ENCODE results near the gene CCDC184. TPM values are rescaled to one million over a fixed set of nuclear protein-coding genes. Genes with fewer than 3 reads are reported as not detected.

CCDC184 gene
- total and polyA plus RNA-seq, 4 donors = 0.07 to 0.13 (median 0.08) TPM; not detected in 1

DNA sequence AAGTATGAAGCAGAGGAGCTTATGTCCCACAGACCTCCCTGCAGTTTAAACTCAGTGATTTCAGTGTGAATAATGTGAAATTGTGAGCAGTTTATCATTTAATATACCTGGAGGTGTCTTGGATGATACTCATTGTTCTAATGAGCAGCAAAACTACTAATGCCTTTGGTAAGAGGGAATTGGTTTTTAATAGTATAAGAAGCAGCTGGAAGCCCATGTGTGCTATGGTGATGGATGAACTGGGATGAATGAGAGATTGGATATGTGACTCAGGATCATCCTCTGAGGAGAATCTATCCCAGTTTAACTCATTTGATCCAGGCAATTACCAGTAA is 7.1 kb upstream of the CCDC184 start:
- no peaks in the 10 kb centered on the region for H3K9me3 ChIP-seq (ENCODE audit: control insufficient read depth in 4 of 4, low read length in 3 of 4)
- no peak overlapping the region for H3K4me3 ChIP-seq (ENCODE audit: low read depth in 1 of 3, low read length in 3 of 3)
- H3K9ac ChIP-seq (ENCODE audit: low read depth in 1 of 2, low read length in 2 of 2) = no peak overlapping the region
- TF ChIP-seq NR2F2 (IDR thresholded peaks at IDR 0.05) (no peak), GABPA (IDR thresholded peaks at IDR 0.05 in 1 of 2, conservative IDR thresholded peaks at IDR 0.05 in 1 of 2) (no peak), RAD21 (IDR thresholded peaks at IDR 0.05) (no peak), RXRA (IDR thresholded peaks at IDR 0.05) (no peak)
- TF ChIP-seq, protein P1, sequence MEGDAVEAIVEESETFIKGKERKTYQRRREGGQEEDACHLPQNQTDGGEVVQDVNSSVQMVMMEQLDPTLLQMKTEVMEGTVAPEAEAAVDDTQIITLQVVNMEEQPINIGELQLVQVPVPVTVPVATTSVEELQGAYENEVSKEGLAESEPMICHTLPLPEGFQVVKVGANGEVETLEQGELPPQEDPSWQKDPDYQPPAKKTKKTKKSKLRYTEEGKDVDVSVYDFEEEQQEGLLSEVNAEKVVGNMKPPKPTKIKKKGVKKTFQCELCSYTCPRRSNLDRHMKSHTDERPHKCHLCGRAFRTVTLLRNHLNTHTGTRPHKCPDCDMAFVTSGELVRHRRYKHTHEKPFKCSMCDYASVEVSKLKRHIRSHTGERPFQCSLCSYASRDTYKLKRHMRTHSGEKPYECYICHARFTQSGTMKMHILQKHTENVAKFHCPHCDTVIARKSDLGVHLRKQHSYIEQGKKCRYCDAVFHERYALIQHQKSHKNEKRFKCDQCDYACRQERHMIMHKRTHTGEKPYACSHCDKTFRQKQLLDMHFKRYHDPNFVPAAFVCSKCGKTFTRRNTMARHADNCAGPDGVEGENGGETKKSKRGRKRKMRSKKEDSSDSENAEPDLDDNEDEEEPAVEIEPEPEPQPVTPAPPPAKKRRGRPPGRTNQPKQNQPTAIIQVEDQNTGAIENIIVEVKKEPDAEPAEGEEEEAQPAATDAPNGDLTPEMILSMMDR (IDR thresholded peaks at IDR 0.05; ENCODE audit: low read depth, low read length, missing input control) = no peak
- TF ChIP-seq, protein P2, sequence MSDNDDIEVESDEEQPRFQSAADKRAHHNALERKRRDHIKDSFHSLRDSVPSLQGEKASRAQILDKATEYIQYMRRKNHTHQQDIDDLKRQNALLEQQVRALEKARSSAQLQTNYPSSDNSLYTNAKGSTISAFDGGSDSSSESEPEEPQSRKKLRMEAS (IDR thresholded peaks at IDR 0.05) = no peak
- no peaks in the 10 kb centered on the region for H3K4me1 ChIP-seq (ENCODE audit: control insufficient read depth in 4 of 4, insufficient read depth in 4 of 4, low read length in 3 of 4)
- H3K36me3 ChIP-seq (ENCODE audit: control insufficient read depth in 4 of 4, insufficient read depth in 3 of 4, low read depth in 1 of 4, low read length in 3 of 4) = no peaks in the 10 kb centered on the region
- H3K27ac ChIP-seq (ENCODE audit: low read depth in 1 of 2, low read length in 2 of 2) = no peak overlapping the region
- peaks cover 0 to 6% (median 2%) of the 10 kb centered on the region in 4 donors for H3K27me3 ChIP-seq (ENCODE audit: control insufficient read depth in 4 of 4, insufficient read depth in 4 of 4, low read length in 3 of 4)
- no peak for DNase-seq (ENCODE audit: low spot score)

DNA sequence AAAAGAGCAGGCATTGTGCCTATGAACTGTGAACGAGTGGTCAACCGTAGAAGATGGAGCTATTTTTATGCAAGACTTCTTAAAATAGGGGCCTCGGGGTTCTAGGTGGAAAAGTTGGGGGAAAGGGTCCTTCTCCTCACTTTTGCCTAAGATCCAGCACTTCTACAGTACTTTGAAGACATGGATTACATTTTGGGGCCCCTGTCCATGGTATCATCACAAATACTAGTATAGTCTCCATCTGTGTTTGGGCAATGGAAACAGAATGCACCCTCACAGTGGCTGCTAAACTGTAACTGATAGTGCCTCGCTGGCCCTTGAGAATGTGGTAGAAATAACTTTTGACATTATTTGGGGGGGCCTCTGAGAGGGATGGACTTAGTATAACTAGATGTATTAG is 5.5 kb upstream of the CCDC184 start:
- TF ChIP-seq YY1 (IDR thresholded peaks at IDR 0.05) (no peak), NR2F2 (IDR thresholded peaks at IDR 0.05) (no peak), HNF4A (conservative IDR thresholded peaks at IDR 0.05) (no peak), FOXA1 (IDR thresholded peaks at IDR 0.05) (no peak), EGR1 (IDR thresholded peaks at IDR 0.05; ENCODE audit: low read depth in 2 of 2) (no peak), RXRA (IDR thresholded peaks at IDR 0.05) (no peak)
- TF ChIP-seq, protein P2 (IDR thresholded peaks at IDR 0.05) = no peak
- TF ChIP-seq, protein P1 (IDR thresholded peaks at IDR 0.05; ENCODE audit: low read depth, low read length, missing input control) = no peak
- TF ChIP-seq, protein P3, sequence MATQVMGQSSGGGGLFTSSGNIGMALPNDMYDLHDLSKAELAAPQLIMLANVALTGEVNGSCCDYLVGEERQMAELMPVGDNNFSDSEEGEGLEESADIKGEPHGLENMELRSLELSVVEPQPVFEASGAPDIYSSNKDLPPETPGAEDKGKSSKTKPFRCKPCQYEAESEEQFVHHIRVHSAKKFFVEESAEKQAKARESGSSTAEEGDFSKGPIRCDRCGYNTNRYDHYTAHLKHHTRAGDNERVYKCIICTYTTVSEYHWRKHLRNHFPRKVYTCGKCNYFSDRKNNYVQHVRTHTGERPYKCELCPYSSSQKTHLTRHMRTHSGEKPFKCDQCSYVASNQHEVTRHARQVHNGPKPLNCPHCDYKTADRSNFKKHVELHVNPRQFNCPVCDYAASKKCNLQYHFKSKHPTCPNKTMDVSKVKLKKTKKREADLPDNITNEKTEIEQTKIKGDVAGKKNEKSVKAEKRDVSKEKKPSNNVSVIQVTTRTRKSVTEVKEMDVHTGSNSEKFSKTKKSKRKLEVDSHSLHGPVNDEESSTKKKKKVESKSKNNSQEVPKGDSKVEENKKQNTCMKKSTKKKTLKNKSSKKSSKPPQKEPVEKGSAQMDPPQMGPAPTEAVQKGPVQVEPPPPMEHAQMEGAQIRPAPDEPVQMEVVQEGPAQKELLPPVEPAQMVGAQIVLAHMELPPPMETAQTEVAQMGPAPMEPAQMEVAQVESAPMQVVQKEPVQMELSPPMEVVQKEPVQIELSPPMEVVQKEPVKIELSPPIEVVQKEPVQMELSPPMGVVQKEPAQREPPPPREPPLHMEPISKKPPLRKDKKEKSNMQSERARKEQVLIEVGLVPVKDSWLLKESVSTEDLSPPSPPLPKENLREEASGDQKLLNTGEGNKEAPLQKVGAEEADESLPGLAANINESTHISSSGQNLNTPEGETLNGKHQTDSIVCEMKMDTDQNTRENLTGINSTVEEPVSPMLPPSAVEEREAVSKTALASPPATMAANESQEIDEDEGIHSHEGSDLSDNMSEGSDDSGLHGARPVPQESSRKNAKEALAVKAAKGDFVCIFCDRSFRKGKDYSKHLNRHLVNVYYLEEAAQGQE (IDR thresholded peaks at IDR 0.05) = no peak
- Histone ChIP-seq H3K36me3 (ENCODE audit: control insufficient read depth in 4 of 4, insufficient read depth in 3 of 4, low read depth in 1 of 4, low read length in 3 of 4) (no peaks in the 10 kb centered on the region), H3K4me1 (ENCODE audit: control insufficient read depth in 4 of 4, insufficient read depth in 4 of 4, low read length in 3 of 4) (peaks cover 0 to 5% (median 3%) of the 10 kb centered on the region in 4 donors), H3K27ac (ENCODE audit: low read depth in 1 of 2, low read length in 2 of 2) (no peak overlapping the region), H3K4me3 (ENCODE audit: low read depth in 1 of 3, low read length in 3 of 3) (no peak overlapping the region), H3K9me3 (ENCODE audit: control insufficient read depth in 4 of 4, low read length in 3 of 4) (no peaks in the 10 kb centered on the region), H3K9ac (ENCODE audit: low read depth in 1 of 2, low read length in 2 of 2) (no peak overlapping the region), H3K27me3 (ENCODE audit: control insufficient read depth in 4 of 4, insufficient read depth in 4 of 4, low read length in 3 of 4) (peaks cover 0 to 6% (median 4%) of the 10 kb centered on the region in 4 donors)
- 49% methylated on average over 4 of the region's 4 CpGs for WGBS
- no peak for DNase-seq (ENCODE audit: low spot score)

Data from liver (tissue), 9 donors.